ENCODE data around the gene CCDC27. TPM values are rescaled to one million over a fixed set of nuclear protein-coding genes. Genes with fewer than 3 reads are reported as not detected.

CCDC27 gene
- total RNA-seq (2016; rRNA removed; fragmentation: Illumina TruSeq; extraction: Trizol) (not detected in 2 replicates), polyA plus RNA-seq (2011; rRNA removed) (not detected in 2 replicates), polyA minus RNA-seq (2011; rRNA and poly(A)+ RNA removed; ENCODE audit: low replicate concordance) (not detected in 2 replicates), Bru-seq, nascent RNA (percentile 1 among the genes with signal in this experiment), BruChase-seq, experiment 1, labeled RNA remaining after a 6-hour chase (not detected), BruChase-seq, experiment 2, labeled RNA remaining after a 2-hour chase (not detected)
- total RNA-seq (2016; cell fraction: cytosol; rRNA removed; fragmentation: Illumina TruSeq; extraction: Trizol; ENCODE audit: low read depth) = not detected in 2 replicates
- total RNA-seq (2016; cell fraction: insoluble cytoplasmic fraction; rRNA removed; fragmentation: Illumina TruSeq; extraction: Trizol) = not detected in 2 replicates
- total RNA-seq (2016; cell fraction: membrane; rRNA removed; fragmentation: Illumina TruSeq; extraction: Trizol) = not detected in 2 replicates
- total RNA-seq (2016; cell fraction: nucleus; rRNA removed; fragmentation: Illumina TruSeq; extraction: Trizol) = not detected in 2 replicates
- not detected in 2 replicates for polyA plus RNA-seq (2011; cell fraction: cytosol; rRNA removed)
- not detected in 2 replicates for polyA plus RNA-seq (2011; cell fraction: nucleus; rRNA removed)
- 0.23 TPM in 1 of 2 replicates, not detected in the other for polyA plus RNA-seq (2012)
- polyA plus RNA-seq (2016; cell fraction: cytosol; fragmentation: Illumina TruSeq; extraction: Trizol; ENCODE audit: low read depth) = not detected in 2 replicates
- polyA plus RNA-seq (2016; cell fraction: insoluble cytoplasmic fraction; fragmentation: Illumina TruSeq; extraction: Trizol; ENCODE audit: low read depth) = not detected in 2 replicates
- polyA plus RNA-seq (2016; cell fraction: membrane; fragmentation: Illumina TruSeq; extraction: Trizol; ENCODE audit: low read depth) = not detected in 2 replicates
- polyA plus RNA-seq (2016; cell fraction: nucleus; fragmentation: Illumina TruSeq; extraction: Trizol; ENCODE audit: insufficient read depth, low read depth) = not detected in 2 replicates
- not detected in 2 replicates for polyA minus RNA-seq (2011; cell fraction: cytosol; rRNA and poly(A)+ RNA removed)
- polyA minus RNA-seq (2011; cell fraction: nucleus; rRNA and poly(A)+ RNA removed) = not detected in 2 replicates
- long read RNA-seq, experiment 1 = 0 reads
- long read RNA-seq, experiment 2 = 0 reads

GRCh38 chr1:3752400-3752945, at the start of gene CCDC27:
TSS of gene CCDC27 (plus strand) at chr1:3752450. CDS start at chr1:3752482, 32 bp downstream.
- Histone ChIP-seq H3K4me3 (replicated peaks in 1 of 3; ENCODE audit: insufficient read depth in 1 of 3, low read depth in 2 of 3, low read length in 3 of 3) (no peak within 1 kb of the TSS), H3K4me2 (ENCODE audit: low read depth, low read length) (no peak within 1 kb of the TSS), H3K9me3 (ENCODE audit: low read length) (no peaks in the 10 kb centered on the region), H3K36me3 (replicated peaks in 1 of 2; ENCODE audit: control insufficient read depth in 1 of 2, insufficient read depth in 2 of 2, low read length in 2 of 2) (no peaks in the 10 kb centered on the region), H3K27me3 (ENCODE audit: control insufficient read depth in 1 of 2, insufficient read depth in 2 of 2, low read length in 2 of 2) (peaks cover 15 to 55% of the 10 kb centered on the region in 2 experiments), H3K79me2 (ENCODE audit: insufficient read depth, low read length) (no peaks in the 10 kb centered on the region), H2AFZ (ENCODE audit: low read length) (no peak within 1 kb of the TSS), H3K9ac (ENCODE audit: insufficient read depth, low read depth, low read length) (no peak within 1 kb of the TSS), H3K27ac (ENCODE audit: extremely low read length, insufficient read depth, low read length) (no peak within 1 kb of the TSS), H4K20me1 (ENCODE audit: insufficient read depth, low read length) (no peaks in the 10 kb centered on the region), H3K4me1 (ENCODE audit: insufficient read depth, low read length) (peaks cover 7% of the 10 kb centered on the region)
- ATAC-seq (no peak), FAIRE-seq (no peak), DNase-seq (ENCODE audit: low spot score) (no peak)
- POLR2A ChIA-PET = interaction anchor here (0.9 to 1.3 kb wide), 2 partner anchors 19 to 23 kb away, joined by 3 to 4 read pairs; no protein-coding TSS in a partner anchor
- CTCF ChIA-PET (ENCODE audit: low intra/inter-chr PET ratio, low total read pairs) = no interaction called here
- WGBS (ENCODE audit: low lambda C conversion rate) = 27% methylated on average over 3 of the region's 17 CpGs
- BruUV-seq (replicated peaks) = no TSS peak
- intact Hi-C loops (cut with micrococcal nuclease; ENCODE audit: unreplicated experiment) (no loop called here), in situ Hi-C loops (cut with HindIII; ENCODE audit: extremely low pct_ligation_motif_present, low pct_unique_long_range_greater_than_20kb) (no loop called here)
- TF ChIP-seq ZNF687 (CRISPR knock-in tag; IDR thresholded peaks at IDR 0.05) (0 out of 2 replicates have a peak, but pooled peaks have one; percentile 9), KMT2A (CRISPR knock-in tag; IDR thresholded peaks at IDR 0.05) (no peak)
